Measurements from ENCODE around the gene HCRTR1. TPM values are rescaled to one million over a fixed set of nuclear protein-coding genes. Genes with fewer than 3 reads are reported as not detected.

The HCRTR1 gene
- total RNA-seq, 1 donor from 2014 or later, result not detected

DNA sequence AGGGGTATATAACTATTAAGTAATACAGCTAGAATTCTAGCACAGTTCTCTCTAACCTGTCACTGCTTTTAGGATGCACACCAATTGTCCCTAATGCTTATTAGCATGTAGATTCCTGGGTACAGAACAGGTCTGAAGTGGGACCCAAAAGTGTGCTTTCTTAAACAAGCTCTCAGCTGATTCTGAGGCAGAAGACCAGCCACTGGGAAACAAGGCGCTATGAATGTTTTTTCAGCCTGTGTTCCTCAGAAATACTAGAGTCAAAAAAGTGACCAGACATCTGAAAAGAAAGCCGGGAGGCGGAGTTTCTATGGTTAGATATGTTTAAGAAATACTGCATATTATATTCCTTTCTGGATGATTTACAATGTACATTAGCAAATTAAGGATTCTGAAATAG, 25.4 kb downstream of the HCRTR1 start:
- intact Hi-C loops (cut with DNase I), result no loop called here
- DNase-seq (ENCODE audit: low spot score), result no peak

DNA sequence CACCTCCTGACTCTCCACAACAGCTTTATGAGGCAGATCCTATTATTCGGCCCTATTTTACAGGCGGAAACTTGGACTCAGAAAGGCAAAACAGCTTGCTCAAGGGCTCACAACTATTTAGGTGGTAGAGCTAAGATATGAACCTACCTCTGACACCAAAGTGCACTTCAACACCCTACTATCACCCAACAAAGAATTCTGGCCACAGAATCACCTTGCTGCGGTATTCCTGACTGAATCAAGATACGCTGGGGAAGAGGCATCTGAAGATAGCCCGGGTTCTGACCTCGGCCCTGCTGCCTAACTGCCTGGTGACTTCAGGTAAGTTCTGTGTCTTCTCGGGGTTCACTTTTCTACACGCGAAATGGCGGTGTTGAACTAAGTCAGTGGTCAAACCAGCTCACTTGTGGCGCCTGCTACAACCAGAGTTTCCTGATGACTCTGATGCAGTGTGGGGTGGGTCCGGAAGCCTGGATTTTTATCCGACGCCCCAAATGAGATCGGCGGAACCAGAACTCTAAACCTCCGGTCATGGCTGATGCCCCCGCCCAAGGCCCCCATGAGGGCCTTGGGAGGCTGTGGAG, 26.6 kb downstream of the HCRTR1 start:
- intact Hi-C loops (cut with DNase I), result no loop called here
- DNase-seq (ENCODE audit: low spot score), result no peak

- intact Hi-C loops (cut with DNase I), result no loop called here
- DNase-seq (ENCODE audit: low spot score), result peak; percentile 99
Measured at GRCh38 chr1:31644560-31645273, 27.2 kb downstream of the HCRTR1 start, which contains the start of gene PEF1. TSS of gene PEF1 (minus strand) at chr1:31644876. CDS start at chr1:31644864, 12 bp downstream.

DNA sequence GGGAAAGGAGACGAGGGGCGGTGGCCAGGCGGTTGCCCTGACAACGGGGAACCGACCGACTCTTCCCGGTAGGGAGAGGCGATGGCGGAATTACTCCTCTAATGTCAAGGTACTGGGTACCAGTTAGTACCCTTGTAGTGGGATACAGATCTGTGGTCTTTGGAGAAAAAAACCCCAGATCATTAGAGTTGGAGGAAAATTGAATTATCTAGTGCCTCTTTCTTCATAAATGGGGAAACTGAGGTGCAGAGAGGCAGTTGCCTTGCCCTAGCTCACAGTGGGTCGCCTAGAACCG, 27.7 kb downstream of the HCRTR1 start:
- intact Hi-C loops (cut with DNase I), result no loop called here
- no peak for DNase-seq (ENCODE audit: low spot score)

DNA sequence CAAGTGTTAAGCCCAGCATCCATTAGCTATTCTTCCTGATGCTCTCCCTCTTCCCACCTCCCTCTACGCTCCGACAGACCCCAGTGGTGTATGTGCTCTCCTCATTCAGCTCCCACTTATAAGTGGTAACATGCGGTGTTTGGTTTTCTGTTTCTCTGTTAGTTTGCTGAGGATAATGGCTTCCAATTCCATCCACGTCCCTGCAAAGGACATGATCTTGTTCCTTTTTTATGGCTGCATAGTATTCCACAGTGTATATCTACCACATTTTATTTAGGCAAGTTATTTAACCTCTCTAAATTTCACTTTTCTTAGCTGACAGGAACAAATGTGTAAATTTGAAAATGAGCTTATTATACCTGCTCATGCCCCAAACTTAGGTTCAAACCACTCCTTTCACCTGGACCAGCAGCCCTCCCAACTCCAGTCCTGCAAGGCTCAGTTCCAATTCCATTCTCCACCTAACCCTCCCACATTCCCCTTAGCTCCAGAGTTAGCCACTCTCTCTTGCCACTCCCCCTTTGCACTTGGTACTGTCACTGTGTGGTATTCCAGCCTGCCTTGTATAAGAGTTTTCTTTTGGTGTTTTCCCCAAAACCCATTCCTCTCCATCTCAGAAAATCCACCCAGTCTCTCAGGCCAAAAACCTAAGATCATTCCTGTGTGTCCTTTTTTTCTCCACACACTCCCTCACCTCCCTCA, 28.9 kb downstream of the HCRTR1 start:
- DNase-seq (ENCODE audit: low spot score), result no peak
- intact Hi-C loops (cut with DNase I), result no loop called here

DNA sequence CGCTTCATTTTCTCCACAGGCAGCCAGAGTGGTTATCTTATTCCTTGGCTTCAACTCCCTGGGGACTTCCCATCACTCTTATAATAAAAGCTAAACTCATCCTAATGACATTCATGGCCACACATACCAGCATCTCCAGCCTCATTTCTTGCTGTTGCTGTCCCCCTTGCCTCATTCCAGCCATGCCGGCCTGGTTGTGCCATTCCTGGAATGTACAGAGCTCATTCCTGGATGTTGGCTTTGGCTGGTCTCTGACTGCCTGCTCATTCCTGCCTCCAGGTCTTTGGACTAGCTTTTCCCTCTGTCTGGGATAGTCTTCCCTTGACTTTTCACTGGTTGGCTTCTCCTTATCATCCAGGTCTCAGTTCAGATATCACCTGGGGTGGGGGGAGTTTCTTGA, 29.6 kb downstream of the HCRTR1 start:
- intact Hi-C loops (cut with DNase I), result loop anchor here (1.0 kb wide), 1 partner anchor 66 kb away; no protein-coding TSS in a partner anchor
- DNase-seq (ENCODE audit: low spot score), result no peak

DNA sequence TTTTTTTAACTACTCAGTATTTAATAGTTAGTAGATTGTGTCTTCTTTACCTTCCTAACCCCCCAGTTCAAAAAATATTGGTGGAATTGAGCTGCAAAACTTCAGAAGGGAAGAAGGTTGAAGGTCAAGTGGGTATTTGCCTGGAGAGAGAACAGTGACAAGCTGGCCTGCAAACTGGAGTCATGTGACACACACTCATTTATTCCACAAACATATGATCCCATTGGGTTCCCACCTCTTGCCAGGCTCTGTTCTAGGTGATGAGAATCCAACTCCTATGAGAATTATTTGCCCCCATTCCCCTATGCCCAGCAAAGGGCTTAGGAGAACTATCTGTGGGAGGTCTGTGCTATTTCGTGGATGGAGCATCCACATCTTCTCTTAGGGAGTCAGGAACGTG, 30.7 kb downstream of the HCRTR1 start:
- intact Hi-C loops (cut with DNase I), result no loop called here
- DNase-seq (ENCODE audit: low spot score), result no peak

GRCh38 chr1:31648641-31649357, 31.3 kb downstream of the HCRTR1 start:
- no peak for DNase-seq (ENCODE audit: low spot score)
- intact Hi-C loops (cut with DNase I), result no loop called here

- DNase-seq (ENCODE audit: low spot score), result no peak
- intact Hi-C loops (cut with DNase I), result no loop called here
Measured at GRCh38 chr1:31650161-31651088, 32.9 kb downstream of the HCRTR1 start.

GRCh38 chr1:31651089-31651420, 33.6 kb downstream of the HCRTR1 start:
- intact Hi-C loops (cut with DNase I), result no loop called here
- DNase-seq (ENCODE audit: low spot score), result no peak

GRCh38 chr1:31651766-31652165, 34.3 kb downstream of the HCRTR1 start:
- intact Hi-C loops (cut with DNase I), result no loop called here
- no peak for DNase-seq (ENCODE audit: low spot score)

- intact Hi-C loops (cut with DNase I), result no loop called here
- DNase-seq (ENCODE audit: low spot score), result no peak
Measured at GRCh38 chr1:31652891-31653499, 35.5 kb downstream of the HCRTR1 start.

DNA sequence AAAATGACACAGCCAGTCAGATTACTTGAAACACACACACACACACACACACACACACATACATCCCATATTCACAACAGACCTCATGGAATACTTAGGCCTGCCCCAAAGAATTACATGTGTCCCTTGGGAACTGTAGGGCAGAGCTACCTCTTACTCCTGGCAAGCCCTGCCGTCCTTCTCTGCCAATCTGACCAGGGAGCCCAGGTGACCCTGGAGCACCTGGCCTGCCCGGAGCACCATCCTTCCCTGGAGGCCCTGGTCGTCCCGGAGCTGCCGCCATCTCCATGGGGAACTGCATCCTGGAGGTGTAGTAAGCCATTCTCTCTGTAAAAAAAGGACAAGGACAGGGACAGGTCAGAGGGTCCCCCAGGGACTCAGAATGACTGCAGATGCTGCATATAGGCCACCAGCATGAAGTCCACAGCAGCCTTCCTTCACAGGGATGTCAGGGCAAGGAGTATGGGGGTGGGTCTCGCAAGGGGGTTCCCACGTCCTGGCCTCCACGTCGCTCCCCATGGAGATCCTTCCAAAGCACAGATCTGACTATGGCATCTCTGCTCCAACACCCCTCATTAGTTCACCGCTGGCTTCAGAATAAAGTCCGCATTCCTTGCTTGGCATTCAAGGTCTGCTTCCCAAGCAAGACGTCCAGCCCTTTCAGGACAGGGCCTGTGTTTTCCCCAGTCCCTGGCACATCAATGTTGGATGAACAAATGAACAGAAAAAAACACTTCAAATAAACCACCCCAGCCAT, 36.4 kb downstream of the HCRTR1 start:
- no peak for DNase-seq (ENCODE audit: low spot score)
- intact Hi-C loops (cut with DNase I), result no loop called here

DNA sequence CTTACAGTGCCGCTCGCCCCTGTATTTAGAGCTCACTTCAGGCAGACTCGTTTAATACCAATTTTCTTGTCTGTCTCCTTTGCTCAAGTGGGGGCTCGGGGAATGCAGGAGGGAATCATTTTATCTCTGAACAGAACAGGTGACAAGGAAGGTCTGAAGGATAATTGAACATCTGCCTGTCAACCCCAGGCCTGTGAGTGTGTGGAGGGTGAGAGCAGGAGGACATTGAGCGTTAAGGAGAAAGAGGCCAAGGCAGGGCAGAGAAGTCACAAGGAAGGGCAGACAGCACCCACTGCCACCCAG, 36.9 kb downstream of the HCRTR1 start:
- intact Hi-C loops (cut with DNase I), result no loop called here
- DNase-seq (ENCODE audit: low spot score), result no peak

DNA sequence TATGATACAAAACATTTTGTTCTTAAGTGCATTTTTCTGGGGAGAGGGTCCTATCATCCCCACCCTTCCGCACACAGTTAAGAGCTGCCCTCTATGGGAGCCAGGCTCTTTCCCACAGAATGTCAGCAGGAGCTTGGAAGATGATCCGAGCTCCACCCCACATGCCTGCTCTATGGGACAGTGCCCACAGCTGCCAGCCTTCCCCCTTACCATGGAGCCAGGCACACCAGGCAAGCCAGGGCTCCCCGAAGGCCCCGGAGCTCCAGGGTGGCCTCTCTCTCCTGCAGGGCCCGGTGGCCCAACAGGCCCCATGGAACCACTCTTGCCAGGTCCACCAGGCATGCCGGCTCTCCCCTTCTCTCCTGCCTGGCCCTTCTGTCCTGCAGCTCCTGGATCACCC, 37.6 kb downstream of the HCRTR1 start:
- no peak for DNase-seq (ENCODE audit: low spot score)
- intact Hi-C loops (cut with DNase I), result no loop called here

GRCh38 chr1:31655756-31656155, 38.3 kb downstream of the HCRTR1 start:
- DNase-seq (ENCODE audit: low spot score), result no peak
- intact Hi-C loops (cut with DNase I), result no loop called here

DNA sequence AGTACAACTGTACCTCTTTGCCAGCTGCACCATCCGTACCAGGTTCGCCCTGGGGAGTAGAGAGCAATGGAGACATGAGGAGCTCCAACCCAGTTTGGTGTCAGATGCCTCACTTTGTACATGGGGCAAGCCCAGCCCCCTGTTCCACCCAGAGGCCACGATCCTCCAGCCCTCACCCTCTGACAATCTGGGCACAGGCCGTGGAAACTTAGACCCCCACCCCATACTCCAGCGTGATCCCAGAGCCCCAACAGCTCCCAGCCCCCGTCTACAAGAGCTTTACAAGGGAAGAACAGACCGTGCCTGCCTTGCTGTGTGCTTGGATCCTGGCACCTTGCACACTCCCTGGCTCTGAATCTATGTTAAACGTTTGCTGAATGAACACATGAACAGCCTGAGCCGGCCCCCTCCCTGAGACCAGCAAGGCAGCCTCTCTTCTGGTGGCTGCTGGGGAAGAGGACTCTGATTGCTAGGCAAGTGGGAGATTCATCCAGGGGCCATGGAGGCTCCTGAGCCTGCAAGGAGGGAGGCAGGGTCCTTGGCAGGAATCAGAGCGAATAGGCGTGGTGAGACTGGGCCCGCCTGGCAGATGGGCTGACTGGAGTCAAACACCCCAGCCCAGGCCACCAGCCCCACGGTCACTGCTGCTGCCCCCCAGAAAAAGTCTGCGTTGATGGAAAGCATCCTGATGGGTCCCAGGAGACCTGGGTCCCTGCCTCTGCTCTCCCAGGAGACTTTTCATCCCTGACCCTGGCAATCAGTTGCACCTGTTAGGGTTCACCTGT, 39.7 kb downstream of the HCRTR1 start:
- intact Hi-C loops (cut with DNase I), result no loop called here
- no peak for DNase-seq (ENCODE audit: low spot score)

GRCh38 chr1:31657972-31658510, 40.6 kb downstream of the HCRTR1 start:
- intact Hi-C loops (cut with DNase I), result no loop called here
- DNase-seq (ENCODE audit: low spot score), result no peak
